Measurements from ENCODE around the gene IFNA21.
"Not testable (repeated sequence)": the region's sequence is repeated elsewhere in the genome, so short reads cannot be mapped to it uniquely, and the experiment has no call there.

IFNA21 gene

DNA sequence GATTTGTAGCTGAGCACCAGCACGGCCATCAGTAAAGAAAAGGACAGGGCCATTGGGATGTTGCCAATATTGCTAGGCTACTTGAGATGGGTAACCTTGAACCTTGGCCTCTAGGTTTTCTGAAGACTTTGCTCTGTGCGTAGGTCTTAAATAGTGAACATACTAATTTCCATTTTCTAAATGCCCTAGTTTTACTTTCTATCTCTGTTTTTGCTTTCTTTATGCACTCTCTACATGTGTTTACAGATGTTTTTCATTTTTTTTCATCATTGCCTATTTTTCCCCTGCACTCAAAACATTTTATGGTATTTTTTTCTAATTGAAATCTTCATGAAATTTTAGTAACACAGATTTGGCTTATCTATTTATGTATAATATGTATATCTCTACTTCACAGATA lies at the start of gene IFNA21:
TSS of gene IFNA21 (minus strand) at position 101 of the 400 bp plus-strand sequence. CDS start at position 53, 48 bp downstream.
- not testable (repeated sequence) for DNase-seq

DNA sequence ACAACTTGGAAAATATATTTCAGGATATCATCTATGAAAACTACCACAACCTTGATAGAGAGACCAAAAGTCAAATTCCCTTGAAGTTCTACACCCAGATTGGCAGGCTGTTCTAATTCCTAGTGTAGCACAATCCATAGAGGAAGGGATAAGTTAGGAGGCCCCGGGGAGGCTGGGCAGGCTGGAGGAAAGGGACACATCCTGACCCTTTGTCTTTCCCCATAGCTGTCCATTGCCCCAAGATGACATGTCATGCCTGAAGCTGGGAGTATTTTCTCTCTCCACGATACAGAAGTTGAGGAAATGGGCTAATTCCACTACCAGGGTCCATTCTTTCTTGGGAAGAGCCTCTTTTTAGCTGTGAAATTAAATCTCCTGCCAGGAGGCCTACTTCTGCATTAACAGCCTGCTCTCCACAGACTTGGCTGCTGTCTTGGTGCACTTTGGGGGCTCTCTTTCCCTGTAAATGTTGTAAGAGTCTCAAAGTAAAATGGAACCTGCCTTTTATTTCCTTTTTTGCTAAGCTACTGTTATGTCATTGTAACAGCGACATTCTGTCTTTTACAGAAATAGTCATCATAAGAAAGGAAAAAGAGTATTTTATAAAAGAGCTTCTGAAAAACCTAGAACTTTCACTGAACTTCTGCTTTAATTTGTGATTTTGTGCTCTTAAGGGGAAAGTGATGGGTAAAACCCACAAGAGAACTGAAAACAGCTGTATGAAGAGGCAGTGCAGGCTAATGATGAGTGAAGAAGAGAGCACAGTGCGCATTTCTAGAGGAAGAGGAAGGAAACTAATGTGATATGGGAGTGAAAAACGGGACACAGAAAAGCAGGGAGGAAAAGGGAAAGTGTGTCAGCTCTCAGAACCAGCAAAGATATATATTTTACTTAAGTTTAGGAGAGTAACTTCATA lies 47.2 kb upstream of the IFNA21 start:
- DNase-seq, result not testable (repeated sequence)

DNA sequence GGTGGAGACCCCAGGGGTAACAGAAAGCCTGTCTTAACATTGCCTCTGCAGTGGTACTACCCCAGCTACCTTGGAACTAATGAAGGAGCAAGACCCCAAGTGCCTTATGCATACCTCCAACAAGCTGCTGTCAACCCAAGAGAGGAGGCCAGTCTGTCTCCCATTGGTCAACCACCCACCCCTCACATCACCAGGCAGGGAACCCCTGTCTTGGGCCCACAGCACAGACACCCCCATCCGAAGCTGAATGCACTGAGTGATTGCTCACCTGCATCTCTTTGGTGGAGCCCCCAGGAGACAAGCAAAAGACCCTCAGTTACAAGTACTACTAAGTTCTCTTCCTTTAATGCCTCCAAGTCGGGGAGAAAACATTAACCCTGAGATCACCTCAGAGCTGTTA lies 45.7 kb upstream of the IFNA21 start:
- DNase-seq, result not testable (repeated sequence)

DNA sequence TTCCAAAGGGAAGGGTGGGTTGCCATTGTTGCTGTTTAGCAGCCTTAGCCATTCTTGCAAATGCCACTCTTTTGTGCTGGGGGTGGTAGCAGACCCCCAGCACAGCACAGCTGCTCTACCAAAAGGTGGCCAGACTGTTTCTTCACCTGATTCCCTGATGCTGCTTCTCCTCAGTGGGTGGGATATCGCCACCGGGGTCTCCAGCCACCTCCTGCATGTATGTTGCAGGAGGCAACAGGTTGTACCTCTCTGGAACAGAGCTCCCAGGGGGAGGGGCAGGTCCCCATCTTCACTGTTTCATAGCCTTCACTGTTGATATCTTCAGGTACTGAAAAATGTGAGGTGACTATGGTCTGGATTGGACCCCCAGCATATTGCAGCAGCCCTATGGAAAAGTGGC lies 44.3 kb upstream of the IFNA21 start:
- not testable (repeated sequence) for DNase-seq

DNA sequence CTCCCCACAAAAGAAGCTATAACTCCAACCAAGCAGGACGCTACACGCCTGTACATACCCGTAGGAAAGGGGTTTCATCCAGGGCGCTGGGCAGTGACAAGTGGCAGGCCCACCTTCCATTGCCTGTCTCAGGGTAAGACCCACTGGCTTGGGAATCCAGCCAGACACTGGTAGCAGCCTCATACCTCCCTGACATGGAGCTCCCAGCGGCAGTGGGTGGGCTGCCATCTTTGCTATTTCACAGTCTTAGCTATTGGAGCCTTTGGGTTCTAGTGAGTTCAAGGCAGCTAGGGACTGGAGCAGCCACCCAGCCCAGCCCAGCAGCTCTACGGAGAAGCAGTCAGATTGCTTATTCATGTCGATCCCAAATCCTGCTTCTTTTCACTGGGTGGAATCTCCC lies 43.9 kb upstream of the IFNA21 start:
- DNase-seq, result no peak

DNA sequence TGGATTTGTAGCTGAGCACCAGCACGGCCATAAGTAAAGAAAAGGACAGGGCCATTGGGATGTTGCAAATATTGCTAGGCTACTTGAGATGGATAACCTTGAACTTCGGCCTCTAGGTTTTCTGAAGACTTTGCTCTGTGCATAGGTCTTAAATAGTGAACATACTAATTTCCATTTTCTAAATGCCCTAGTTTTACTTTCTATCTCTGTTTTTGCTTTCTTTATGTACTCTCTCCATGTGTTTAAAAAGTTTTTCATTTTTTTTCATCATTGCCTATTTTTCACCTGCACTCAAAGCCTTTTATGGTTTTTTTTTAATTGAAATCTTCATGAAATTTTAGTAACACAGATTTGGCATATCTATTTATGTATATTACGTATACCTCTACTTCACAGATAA lies 40.6 kb upstream of the IFNA21 start, which contains the start of gene IFNA10:
TSS of gene IFNA10 (minus strand) at position 101 of the 400 bp plus-strand sequence. CDS start at position 55, 46 bp downstream.
- not testable (repeated sequence) for DNase-seq

DNA sequence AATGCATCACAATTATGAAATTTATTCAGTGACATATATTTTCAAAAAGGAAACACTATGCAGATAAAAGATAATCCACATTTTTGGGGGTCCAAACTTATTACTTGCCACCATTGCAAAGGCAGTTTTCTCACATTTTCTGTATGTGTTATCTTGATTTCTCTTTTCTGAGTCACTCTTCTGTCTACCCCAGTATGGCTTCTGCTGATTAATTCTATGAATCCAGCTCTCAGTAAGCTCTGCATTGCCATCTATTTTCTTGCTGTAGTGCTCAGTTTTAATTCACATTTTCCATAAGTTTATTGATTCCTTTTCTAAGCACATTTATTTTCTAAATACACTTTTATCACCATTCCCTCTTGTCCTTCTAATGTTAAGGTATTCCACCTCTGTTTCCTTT lies 38.7 kb upstream of the IFNA21 start:
- no peak for DNase-seq

DNA sequence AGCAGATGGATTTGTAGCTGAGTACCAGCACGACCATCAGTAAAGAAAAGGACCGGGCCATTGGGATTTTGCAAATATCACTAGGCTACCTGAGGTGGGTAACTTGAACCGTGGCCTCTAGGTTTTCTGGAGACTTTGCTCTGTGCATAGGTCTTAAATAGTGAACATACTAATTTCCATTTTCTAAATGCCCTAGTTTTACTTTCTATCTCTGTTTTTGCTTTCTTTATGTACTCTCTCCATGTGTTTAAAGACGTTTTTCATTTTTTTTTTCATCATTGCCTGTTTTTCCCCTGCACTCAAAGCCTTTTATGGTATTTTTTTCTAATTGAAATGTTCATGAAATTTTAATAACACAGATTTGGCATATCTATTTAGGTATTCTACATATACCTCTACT lies 35.6 kb upstream of the IFNA21 start, which contains the start of gene IFNA7:
TSS of gene IFNA7 (minus strand) at position 101 of the 400 bp plus-strand sequence. CDS start at position 61, 40 bp downstream.
- not testable (repeated sequence) for DNase-seq

DNA sequence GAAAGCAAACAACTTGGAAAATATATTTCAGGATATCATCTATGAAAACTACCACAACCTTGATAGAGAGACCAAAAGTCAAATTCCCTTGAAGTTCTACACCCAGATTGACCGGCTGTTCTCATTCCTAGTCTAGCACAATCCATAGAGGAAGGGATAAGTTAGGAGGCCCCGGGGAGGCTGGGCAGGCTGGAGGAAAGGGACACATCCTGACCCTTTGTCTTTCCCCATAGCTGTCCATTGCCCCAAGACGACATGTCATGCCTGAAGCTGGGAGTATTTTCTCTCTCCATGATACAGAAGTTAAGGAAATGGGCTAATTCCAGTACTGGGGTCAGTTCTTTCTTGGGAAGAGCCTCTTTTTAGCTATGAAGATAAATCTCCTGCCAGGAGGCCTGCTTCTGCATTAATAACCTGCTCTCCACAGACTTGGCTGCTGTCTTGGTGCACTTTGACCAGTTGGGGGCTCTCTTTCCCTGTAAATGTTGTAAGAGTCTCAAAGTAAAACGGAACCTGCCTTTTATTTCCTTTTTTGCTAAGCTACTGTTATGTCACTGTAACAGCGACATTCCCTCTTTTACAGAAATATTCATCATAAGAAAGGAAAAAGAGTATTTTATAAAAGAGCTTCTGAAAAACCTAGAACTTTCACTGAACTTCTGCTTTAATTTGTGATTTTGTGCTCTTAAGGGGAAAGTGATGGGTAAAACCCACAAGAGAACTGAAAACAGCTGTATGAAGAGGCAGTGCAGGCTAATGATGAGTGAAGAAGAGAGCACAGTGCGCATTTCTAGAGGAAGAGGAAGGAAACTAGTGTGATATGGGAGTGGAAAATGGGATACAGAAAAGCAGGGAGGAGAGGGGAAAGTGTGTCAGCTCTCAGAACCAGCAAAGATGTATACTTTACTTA lies 28.7 kb upstream of the IFNA21 start:
- DNase-seq, result not testable (repeated sequence)

DNA sequence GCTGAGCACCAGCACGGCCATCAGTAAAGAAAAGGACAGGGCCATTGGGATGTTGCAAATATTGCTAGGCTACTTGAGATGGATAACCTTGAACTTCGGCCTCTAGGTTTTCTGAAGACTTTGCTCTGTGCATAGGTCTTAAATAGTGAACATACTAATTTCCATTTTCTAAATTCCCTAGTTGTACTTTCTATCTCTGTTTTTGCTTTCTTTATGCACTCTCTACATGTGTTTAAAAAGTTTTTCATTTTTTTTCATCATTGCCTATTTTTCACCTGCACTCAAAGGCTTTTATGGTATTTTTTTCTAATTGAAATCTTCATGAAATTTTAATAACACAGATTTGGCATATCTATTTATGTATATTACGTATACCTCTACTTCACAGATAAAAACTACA lies 21.0 kb upstream of the IFNA21 start, which contains the start of gene IFNA4:
TSS of gene IFNA4 (minus strand) at position 101 of the 400 bp plus-strand sequence. CDS start at position 45, 56 bp downstream.
- not testable (repeated sequence) for DNase-seq

DNA sequence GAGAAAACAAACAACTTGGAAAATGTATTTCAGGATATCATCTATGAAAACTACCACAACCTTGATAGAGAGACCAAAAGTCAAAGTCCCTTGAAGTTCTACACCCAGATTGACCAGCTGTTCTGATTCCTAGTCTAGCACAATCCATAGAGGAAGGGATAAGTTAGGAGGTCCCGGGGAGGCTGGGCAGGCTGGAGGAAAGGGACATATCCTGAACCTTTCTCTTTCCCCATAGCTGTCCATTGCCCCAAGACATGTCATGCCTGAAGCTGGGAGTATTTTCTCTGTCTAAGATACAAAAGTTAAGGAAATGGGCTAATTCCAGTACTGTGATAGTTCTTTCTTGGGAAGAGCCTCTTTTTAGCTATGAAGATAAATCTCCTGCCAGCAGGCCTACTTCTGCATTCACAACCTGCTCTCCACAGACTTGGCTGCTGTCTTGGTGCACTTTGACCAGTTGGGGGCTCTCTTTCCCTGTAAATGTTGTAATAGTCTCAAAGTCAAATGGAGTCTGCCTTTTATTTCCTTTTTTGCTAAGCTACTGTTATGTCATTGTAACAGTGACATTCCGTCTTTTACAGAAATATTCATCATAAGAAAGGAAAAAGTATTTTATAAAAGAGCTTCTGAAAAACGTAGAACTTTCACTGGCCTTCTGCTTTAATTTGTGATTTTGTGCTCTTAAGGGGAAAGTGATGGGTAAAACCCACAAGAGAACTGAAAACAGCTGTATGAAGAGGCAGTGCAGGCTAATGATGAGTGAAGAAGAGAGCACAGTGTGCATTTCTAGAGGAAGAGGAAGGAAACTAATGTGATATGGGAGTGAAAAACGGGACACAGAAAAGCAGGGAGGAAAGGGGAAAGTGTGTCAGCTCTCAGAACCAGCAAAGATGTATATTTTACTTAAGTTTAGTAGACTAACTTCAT lies 16.6 kb upstream of the IFNA21 start:
- DNase-seq, result not testable (repeated sequence)

DNA sequence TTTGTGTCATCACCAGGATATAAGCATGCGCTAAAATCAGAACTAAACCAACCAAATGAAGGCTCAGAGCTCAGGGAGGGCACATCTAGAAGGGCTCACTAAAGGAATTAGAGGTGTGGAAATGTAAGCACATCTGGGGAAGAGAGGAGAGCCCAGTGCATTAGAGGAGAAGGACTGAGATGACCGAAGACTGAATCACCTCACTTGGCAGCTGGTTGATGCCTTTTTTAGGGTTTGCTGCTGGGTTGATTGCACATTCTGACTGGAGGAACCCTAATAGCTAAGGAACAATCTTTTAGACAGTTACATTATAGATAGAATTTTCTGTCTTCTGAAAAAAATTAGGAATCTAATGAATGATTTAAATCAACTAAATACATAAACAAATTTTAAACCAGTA lies 8.2 kb upstream of the IFNA21 start:
- no peak for DNase-seq

DNA sequence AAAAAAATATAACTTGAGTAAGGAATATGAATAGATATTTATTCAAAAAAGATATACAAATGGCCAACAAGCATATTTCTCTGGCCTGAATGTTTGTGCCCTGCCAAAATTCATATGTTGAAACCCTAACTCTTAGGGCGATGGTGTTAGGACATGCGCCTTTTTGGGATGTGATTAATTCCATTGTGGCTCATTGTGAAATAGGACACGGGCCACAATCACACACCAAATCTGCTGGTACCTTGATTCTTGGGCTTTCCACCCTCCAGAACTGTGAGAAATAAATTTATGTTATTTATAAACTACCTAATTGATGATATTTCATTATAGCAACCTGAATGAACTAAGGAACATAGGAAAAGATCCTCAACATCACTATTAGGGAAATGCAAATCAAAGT lies 5.7 kb upstream of the IFNA21 start:
- DNase-seq, result no peak

DNA sequence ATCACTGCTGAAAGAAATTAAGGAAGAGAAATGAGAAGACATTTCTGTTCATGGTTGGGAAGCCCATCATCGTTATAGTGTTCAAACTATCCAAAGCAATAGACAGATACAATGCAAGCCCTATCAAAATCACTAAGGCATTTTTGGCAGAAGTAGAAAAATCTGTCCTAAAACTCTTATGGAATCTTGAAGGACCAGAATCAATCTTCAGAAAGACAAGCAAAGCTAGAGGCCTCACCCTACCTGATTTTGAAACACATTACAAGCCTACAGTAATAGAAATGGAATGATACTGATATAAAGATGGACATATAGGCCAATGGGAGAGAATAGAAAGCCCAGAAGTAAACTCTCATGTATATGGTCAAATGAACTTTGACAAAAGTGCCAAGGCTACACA lies 4.9 kb upstream of the IFNA21 start:
- no peak for DNase-seq

DNA sequence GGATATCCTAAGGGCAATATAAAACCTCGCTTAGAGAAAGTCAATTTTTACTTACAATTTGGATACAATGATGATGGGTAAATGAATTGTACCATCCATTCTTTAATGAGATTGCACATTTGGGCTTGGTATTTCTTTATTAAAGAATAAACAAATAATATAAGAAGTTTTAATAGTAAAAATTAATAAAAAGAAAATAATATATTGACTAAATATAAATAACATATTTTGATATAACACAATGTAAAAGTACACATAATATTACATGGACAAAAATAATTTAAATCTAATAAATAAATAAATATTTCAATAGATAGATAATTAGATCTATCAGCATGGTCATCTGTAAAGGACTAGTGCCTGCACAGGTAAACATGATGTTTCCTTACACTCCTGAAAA lies 944 bp downstream of the IFNA21 start:
- no peak for DNase-seq

DNA sequence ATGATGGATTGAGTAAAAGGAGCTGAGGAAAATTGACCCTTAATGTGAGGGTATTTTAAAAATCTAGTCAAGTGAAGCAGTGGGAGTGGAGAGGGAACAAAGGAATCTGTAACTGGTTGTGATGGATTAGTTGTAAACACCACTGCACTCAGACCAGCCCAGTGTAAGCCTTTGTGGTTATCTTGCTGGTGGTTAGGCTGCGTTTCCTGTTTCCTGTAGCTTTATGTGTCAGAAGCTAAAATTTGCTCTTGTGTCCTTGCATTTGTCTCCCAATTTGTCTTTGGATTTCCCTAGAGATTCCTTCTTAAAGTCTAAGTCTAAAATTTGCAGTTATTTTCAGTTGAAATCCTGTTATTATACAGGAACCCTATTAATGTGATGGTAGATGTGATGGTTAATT lies 6.3 kb downstream of the IFNA21 start:
- no peak for DNase-seq

DNA sequence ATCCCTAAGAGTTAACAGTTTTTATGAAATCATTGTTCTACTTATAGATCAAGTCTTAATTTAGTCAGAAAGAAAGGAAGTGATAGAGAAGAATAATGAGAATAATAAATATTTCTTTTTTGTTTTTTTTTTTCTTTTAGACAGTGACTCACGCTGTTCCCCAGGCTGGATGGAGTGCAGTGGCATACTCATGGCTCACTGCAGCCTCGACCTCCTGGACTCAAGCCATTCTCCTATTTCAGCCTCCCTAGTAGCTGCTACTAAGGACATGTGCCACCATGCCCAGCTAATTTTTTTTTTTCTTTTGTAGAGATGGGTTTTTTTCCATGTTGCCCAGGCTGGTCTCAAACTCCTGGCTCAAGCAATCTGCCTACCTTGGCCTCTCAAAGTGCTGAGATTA lies 11.0 kb downstream of the IFNA21 start:
- DNase-seq, result no peak

DNA sequence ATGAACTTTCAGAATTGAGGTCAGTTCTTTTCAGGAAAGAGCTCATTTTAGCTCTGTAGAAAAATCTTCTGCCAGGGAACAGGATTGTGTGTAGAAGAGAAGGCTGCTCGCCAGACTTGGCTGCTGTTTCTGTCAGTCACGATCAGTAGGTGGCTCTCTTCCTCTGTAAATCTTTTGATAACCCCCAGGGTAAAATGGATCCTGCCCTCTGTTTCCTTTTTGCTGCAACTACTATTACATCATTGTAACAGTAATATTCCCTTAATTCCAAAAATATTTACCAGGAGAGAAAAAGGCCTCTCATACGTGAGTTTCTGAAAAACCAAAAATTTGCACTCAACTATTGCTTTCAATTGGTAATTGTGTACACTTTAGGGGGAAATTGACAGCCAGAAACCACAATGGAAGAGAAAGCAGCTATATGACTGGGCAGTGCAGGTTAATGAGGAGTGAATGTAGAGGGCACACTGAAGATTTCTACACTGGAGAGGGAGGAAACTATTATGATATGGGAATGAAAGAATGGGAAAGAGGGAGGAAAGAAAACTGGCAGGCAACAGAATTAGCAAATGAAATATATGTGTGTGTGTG lies 12.3 kb downstream of the IFNA21 start:
- no peak for DNase-seq

DNA sequence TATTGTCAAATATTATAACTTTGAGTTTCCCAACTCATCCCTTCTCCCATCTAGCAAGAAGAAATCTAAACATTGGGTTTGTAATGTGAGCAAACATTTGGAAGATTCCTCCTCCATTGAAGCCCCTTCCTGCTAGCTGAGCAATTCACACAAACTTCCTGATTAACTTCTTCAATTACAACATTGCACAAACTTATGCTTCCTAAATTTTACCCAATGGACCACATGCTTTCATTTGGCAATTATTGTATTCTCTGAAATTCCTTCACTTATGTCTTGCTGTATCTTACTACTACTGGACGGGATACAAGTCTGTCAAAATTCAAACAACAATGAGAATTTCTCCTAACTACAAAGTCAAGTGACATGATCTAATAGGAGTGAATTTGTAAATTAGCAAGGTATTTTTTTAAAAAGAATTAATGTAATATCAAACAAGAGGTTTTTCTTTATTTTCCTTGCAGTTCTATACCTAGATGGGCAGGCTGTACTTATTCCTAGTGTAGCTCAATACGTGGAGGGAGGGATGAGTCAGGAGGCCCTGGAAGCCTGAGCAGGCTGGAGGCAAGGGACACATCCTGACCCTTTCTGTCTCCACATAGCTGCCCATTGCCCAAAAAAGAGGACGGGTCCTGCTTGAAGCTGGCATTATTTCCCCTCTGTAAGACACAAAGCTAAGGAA lies 13.0 kb downstream of the IFNA21 start:
- DNase-seq, result no peak

DNA sequence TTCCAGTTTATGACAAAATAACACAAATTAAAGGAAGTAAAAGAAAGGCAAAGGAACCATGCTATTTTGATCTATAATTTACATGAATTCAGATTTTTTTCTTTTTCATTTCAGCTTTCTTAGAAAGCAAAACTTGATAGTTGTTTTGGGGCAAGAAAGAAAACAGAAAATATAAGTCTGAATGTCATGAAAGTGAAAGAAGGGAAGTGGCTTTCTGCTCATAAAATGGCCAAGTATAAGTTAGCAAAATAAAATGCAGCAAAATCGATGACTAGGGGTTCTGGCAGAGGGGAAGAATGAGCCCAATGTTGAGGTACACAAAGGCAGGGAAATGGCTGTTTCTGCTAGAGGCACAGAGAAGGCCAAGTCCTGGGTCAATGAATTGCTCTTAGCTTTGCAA lies 21.9 kb downstream of the IFNA21 start:
- no peak for DNase-seq

DNA sequence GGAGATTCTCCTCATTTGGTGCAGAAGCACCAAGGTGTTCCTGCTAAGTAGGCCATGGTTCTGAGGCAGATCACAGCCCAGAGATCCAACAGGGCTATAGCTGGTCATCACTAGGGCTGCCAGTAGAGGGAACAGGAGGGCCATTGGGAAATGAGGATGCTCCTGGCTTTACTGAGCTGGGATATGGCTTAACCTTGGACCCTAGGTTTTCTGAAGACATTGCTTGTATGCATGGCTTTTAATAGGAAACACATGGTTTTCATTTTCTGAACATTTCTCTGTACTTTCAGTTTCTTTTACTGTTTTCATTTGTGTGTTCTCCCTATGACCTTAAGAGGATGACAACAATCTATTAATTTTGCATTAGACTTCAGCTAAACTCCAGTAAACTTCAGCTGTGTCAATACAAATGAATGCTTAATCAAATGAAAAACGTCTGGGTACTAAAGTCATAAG lies 25.0 kb downstream of the IFNA21 start, which contains the start of gene IFNW1:
TSS of gene IFNW1 (minus strand) at position 406 of the 456 bp plus-strand sequence. CDS start at position 144, 262 bp downstream.
- DNase-seq, result no peak

Data from NCI-H524 treated with DMSO at 0.1 percent for 48 hours (cell line).